NAMALWA (cell line): ENCODE measurements around the gene PPM1L.
"Not testable (repeated sequence)": the region's sequence is repeated elsewhere in the genome, so short reads cannot be mapped to it uniquely, and the experiment has no call there.

Experiments used
- DNase-seq: peaks from one replicate; pipeline ENCODE4 v3.0.0-alpha.2; 2015; ENCODE audit warnings: low spot score

The PPM1L gene

DNA sequence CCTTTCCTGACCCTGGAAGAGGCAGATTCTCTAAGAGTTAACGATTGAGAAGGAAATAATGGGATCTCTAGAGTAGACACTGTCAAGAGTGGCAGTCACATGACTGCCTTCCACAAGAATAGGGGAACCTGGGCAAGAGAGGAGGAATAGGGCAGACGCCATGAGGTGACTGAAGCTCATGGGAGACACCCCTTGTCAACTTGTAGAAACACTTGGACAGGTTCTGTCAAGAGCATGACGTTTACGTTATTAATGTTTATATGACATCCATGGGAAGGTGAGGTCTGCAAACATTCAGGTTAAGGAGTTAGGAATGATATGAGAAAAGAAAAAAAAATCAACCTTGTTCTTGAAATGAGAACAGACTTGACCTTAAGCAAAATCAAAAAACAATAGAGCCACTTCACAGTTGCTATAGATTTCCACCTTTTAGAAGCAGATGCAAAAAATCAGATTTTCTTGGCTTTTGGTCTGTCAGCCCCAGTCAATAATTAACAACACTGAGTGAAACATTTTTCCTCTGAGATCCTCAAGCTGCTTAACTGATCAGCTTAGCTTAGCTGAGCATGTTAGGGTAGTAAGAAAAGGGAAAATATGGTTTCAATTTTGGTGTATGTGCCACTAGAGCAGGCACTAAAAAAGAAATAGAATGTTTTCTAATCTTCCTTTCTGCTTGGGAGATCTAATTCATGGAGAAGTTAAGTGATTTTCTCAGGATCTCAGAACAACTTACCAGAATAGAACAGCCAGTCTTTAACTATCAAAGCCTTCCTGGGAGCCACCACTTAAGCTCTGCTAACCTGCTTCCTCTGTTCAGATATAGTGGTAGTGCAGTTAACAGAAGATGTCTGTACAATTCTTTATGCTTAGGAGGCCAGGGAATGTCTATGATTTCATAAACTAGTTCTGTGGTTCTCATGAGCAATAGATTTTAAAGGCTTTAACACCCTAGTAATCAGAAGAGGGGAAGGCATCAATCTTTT lies 232.2 kb downstream of the PPM1L start:
- DNase-seq, result no peak

DNA sequence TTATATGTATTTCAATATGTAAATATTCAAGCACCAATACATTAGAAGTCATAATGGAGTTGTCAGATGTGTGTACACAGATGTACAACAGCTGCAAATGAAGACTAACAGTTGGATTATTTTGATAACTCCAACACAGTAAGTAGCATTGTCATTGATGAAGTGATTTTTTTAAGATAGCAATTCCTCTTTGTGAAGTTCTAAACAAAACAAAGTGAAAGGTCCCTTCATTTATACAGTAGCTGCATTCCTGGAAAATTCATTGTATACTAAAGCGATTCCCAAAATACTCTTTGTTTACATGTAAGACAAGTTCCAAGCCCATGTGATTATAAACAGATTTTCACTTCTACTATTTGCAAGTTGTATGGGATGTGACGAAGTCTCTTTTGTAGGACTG lies 234.4 kb downstream of the PPM1L start:
- no peak for DNase-seq

DNA sequence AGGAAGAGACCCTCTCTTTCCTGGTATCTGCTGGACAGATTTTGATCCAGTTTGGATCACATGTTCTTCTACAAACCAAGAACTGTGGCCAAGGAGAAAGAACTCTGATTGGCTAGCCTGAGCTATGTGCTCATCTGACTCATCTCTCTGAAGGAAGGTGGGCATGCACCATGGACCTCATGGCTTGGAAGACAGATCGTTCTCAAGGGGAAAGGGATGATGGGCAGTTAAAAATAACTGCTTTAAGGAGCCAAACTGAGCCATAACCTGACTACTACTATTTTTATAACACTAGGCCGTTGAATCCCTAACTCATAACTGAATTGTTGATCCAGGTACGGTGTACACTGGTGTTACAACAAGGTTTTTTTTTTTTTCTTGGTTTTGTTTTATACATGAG lies 236.7 kb downstream of the PPM1L start:
- no peak for DNase-seq

DNA sequence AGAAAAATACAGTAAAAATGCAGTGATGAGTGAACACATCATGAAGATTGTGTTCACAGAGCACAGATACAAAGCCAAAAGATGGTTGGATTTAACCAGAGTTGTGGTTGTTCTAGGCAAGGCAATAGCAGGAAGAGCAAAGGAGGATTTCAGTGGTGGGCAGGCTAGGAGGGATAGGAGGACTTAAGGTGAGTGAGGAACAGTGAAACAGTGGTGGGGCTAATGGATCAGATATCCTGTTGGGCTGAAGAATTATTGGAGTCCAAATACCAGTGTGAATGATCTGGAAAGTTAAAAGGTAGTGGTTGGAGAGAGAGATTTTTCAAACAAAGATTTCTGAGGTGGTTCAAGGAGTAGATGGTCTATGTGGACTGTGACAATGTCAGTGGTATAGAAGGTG lies 240.8 kb downstream of the PPM1L start:
- DNase-seq, result no peak

DNA sequence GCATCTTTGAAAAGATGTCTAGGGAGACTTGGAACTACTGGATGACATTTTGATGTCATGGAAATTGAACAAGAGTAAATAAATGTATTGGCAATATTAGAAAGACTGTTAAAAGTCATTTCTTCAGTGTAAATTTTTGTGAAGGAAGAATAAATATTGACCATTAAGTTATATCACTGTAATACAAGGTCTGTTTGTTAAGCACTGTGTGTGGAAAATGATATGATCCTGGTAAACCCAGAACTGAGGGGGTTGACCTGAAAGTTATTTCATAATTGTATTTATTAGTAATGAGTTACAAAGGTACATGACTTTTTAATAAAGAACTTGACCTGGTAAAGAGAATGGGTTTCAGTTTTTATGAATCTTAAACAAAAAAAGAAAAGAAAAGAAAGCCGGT lies 242.6 kb downstream of the PPM1L start:
- no peak for DNase-seq

DNA sequence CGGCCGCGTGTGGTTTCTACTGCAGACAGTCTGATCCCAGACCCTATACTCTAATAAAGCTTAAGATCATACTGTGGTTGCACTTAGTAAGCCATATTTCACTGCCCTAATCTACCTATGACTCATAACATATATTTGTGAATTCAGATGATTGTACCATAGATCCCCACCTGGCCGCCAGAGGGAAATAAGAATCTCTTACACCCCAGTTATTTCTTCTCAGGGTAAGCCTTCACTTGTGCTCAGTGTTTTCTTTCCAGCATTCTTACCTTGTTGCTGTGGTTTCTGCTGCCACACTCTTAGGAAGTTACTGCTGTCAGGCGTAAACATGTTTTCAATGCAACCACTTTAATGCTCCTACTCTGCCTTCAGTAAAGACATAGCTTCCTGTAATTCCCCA lies 243.2 kb downstream of the PPM1L start:
- DNase-seq, result no peak

DNA sequence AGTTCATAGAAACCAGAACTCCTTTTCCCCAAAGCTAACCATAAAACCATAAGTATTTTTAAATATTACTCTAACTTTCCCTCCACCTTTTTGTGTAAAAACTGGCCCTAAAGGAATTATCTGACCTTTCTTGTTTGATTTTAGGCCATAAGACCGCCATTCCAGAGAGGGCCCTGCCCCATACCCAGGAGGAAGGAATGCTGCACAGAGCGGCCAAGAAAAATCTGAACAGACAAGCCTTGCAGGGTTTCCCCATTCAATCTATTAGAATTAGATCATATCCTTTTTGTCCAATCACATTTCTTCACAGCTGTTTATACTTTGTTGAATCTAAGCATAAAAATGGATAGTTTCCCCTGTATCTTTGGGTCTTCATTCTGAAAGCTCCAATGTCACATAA lies 252.1 kb downstream of the PPM1L start:
- DNase-seq, result no peak

DNA sequence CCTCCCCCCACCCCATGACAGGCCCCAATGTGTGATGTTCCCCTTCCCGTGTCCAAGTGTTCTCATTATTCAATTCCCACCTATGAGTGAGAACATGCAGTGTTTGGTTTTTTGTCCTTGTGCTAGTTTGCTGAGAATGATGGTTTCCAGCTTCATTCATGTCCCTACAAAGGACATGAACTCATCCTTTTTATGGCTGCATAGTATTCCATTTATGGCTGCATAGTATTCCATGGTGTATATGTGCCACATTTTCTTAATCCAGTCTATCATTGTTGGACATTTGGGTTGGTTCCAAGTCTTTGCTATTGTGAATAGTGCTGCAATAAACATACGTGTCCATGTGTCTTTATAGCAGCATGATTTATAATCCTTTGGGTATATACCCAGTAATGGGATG lies 254.1 kb downstream of the PPM1L start:
- DNase-seq, result not testable (repeated sequence)

DNA sequence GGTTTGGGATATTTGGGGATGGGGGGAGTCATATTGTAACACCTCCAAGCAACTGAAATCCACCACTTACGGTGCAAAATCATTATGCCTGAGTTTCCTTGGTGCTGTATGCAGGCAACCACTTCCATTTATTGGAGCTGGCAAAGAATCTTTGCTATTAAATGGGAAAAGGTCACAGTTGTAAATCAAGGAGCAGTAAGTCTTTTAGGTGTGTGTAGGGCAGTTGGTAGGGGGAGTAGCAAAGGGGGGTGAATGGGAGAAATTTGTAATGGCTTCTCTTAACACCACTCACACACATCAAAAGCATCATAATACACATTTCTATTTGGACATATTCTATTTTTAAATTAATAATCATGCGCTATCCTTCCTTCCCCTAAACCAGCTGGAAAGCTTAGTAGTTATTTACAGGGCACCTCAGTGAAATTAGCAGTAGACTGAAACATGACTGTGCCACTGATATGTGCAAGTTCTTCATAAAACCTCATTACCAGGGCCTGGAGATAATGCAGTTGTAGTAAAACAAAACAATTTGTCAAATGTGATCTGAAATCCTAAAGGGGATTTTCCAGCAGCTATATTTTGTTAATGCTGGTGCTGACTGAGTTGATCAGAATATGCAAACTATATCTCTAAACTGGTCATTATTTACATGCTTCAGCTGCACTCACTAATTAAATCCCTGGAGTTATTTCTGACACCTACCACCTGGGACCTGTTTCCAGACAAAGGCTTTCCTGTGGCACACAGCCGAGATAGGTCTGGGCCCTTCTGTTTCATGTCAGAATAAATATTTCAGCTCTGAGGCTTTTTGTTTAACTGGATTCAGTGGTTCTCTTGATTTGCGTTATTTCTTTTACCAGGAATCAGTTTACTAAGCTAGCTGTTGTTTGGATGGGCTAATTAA lies 259.1 kb downstream of the PPM1L start:
- peak; percentile 60 for DNase-seq

DNA sequence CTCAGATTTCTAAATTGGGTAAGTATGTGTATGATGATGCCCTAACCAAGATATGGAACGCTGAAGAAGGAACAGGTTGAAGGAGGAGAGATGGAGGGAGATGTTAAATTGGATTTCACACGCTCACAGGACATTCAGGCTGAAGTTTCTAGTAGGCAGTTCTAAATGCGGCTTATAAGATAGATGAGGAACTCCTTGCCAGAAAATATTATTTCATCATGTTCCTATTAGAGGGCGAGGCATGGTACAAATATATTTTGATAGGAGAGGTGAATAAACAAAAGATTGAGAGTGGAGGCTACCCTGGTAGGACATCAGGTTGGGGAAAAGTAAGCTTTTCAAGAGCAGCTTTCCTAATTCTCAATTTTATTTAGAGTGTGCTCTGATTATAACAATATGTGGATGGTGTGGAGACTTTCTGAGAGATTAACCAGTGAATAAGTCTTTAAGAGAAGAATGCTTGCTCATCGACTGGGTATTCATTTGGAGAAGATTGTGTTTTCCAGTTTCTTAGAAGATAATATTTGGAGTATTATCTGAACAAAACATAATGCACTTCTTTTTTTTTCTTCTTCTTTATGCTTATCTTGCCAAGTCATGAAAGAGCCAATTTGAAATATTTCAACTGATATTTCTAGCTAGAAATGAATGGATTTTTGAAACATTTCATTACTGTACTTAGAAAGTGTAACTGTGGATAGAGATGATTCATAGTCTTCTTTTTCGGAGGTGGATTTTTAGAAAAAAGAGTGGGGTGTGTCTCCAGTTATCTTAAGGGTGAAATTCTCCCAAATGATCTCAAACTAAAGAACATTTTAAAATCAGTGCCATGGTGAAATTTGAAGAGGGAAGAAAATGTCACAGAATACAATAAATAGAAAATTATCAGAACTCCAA lies 260.6 kb downstream of the PPM1L start:
- peak; percentile 14 for DNase-seq

DNA sequence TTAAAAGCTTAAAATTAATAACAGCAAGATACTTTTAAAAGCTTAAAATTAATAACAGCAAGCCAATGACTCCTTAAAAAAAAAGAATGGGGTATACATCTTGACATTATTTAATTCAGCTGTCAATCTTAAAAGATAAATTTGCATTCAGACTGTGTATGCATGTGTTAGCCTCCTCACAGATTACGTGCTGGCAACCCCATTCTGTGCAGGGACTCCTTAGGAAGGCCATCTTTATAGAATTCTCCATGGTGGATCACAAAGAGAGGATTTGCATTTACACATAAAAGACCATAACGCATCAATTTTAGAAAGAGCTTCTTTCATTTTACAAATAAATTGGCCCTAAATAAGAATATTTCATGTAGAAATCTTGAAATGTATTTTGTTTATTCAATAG lies 261.9 kb downstream of the PPM1L start:
- DNase-seq, result no peak

DNA sequence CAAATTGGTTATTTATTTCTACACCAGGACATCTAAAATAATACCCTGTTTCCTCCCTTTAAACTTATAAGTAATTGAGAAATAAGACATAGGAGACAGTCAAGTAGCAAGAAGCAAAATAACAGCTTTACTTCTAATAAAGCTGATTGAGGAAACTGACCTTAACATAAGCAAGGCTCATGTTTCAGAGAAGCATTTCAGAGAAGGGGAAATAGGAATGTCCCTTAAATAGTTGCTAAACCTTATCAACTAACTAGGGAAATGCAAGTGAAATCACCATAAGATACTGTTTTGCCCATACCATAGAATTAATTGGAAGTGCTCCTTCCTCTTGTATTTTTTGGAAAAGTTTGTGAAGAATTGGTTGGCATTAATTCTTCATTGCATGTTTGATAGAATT lies 264.2 kb downstream of the PPM1L start:
- DNase-seq, result no peak

DNA sequence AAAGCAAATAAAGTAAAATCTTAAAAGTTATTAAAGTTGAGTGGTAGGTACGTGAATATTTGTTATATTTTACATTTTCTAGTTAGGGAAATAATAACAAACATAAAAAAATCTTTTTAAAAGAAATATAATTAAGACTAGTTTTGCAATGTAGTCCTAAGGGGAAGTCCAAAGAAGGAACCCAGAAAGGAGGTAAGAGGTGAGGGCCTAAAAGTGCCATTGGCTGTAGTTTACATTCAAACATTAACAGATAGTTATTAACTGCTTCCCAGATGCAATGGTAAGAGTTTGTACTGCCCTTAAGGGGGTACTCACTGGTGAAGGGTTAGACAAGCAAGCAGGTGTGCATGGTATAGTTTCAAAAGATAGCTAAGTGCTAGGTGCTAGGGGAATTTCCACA lies 269.9 kb downstream of the PPM1L start:
- no peak for DNase-seq

DNA sequence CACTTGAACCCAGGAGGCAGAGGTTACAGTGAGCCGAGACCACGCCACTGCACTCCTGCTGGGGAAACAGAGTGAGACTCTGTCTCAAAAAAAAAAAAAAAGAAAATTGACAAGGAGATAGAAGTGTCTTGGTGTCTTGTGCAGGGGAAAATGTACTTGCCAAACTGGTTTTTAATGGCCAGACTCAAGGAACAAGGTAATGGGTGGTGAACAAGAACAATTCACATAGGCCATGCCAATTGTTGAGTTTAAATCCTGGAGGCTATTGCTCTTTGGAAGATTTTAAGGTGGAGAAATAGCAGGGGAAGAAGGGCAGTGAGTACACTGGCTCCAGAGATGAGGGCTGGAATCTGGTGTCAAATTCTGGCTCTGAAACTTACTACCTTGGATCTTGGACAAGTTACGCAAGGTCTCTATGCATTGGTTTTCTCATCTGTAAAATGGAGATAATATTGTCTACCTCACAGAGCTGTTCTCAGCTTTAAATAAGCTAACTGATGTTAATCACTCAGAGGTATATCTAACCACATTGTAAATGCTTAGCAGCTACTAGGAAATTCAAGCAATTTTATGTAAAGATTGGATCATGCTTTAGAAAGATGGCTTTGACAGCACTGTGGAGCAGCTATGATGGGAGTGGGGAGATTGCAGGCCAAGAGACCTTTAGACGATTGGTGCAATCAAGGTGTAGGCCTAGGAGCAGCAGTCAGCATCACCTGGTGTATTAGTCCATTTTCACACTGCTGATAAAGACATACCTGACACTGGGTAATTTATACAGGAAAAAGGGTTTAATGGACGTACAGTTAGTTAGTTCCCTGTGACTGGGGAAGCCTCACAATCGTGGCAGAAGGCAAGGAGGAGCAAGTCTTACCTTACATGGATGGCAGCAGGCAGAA lies 270.8 kb downstream of the PPM1L start:
- no peak for DNase-seq

DNA sequence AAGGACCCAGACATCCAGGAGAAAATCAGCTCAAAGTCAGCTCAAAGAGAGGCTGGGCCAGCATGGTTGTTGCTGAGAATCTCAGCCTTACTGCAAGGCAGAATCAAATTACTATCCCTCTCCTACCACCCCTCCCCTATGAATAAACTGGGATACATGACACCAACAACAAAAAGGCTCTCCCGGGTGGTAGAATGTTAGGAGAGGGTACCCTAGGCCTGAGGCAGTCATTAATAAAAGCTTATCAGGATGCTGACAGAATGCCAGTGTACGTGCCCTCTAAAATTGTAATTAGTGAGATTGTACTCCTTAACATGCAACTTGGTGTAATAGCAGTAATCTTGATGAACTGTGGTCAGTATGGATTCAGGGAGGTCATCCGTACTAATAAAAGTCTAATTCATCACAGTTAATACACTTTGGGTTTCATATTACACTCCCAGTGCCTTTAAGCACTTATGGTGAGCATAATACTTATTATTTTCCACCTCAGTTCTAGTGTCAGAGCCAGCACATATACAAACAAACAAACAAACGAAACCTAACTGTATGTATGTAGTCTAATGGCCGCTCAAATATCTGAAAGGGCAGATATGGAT lies 272.6 kb downstream of the PPM1L start:
- no peak for DNase-seq

DNA sequence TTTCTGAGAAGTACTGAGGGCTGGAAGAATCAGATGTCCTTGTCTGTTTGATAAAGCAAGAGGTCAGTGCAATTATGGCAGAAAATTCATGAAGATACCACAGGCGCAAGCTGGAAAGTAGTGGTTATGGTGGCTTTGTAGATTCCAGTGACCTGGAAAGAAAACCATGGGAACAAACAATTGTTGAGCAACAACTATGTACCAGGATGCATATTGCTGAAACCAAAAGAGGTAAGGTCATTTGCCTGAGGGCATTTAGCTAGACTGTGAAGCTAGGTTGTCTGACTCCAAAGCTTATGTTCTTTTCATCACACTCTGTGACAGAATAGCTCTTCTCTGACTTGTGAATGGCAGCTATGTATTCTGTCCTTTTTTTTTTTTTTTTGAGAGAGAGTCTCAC lies 275.1 kb downstream of the PPM1L start:
- DNase-seq, result no peak

DNA sequence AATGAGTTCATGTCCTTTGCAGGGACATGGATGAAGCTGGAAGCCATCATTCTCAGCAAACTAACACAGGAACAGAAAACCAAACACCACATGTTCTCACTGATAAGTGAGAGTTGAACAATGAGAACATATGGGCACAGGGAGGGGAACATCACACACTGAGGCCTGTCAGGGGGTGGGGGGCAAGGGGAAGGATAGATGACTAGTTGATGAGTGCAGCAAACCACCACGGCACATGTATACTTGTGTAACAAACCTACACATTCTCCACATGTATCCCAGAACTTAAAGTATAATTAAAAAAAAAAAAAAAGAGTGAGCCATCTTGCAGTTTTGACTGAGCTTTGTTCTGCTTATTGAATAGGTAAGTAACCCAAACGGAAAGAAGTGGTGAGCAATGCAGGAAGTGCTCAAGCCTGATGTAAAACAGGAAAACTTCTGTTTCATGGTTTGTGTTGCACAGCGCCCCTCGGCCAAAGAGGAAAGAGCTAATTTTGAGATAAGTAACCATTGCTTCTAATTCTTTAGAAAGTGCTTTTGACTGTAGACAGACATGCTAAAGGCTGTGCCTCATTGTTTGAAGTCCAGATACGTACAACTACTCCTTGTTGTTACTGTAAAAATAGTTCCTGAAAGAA lies 279.0 kb downstream of the PPM1L start:
- peak; percentile 43 for DNase-seq

DNA sequence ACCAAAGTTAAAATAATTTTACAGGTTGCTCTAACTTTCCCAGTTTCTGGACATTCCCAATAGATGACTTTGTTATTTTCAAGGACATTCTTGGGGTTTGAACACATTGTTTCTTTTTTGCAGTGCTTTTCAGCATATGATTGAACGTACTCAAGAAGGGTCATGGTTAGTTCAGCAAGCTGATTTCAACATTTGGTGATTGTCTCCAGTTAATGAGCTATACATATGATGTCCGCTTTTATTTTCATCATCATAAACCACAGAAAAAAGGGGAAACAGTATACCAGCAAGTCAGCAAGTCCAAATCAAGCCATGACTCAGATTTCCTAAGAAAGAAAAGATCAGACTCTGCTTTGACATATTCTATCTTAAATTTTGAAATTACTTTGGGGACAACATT lies 279.7 kb downstream of the PPM1L start:
- DNase-seq, result no peak

DNA sequence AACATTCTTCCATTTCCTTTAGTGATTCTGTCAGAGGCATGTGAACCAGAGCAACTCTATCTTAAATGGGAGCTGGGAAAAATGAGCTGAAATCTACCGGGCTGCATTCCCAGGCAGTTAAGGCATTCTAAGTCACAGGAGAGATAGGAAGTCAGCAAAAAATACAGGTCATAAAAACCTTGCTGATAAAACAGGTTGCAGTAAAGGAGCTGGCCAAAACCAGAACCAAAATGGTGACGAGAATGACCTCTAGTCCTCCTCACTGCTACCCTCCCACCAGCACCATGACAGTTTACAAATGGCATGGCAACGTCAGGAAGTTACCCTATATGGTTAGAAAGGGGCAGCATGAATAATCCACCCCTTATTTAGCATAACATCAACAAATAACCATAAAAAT lies 282.7 kb downstream of the PPM1L start:
- DNase-seq, result no peak

DNA sequence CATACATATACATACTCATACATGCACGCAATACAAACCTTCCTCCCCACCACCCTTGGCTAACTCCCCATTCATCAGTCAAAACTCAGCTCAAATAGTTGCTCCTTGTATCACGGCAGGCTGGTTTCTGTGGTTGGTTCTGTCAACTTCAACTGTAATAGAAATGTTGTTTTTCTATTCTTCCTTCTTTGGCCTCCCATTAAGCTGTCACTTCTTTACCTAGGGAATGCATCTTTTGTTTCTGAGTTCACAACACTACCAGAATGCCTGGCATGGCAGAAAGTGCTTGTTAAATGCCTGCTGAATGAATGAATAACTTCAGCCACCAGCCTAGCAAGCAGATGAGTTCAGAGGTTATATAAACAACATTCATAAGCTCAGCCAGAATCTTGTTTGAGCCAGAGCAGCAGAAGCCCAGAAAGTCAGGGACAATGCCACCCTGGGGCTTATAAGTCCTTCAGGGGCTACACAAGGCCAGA lies 286.0 kb downstream of the PPM1L start:
- DNase-seq, result no peak
